ENCODE results near the gene P2RY6.

Gene P2RY6

GRCh38 chr11:73290536-73290935 lies 18.4 kb downstream of the P2RY6 start:
- H3K36me3 ChIP-seq (ENCODE audit: control insufficient read depth, insufficient read depth, low read length) = no peaks in the 10 kb centered on the region
- no peak for DNase-seq (ENCODE audit: low read depth, low spot score)
- no CpG with 5 or more reads among the region's 4 CpGs for WGBS (ENCODE audit: insufficient coverage, insufficient read length)
- no peaks in the 10 kb centered on the region for H3K9me3 ChIP-seq (ENCODE audit: control insufficient read depth, insufficient read depth, low read length)
- H3K4me3 ChIP-seq (ENCODE audit: low read length) = no peak overlapping the region
- H3K27ac ChIP-seq (ENCODE audit: low read length) = no peak overlapping the region
- peaks cover 3% of the 10 kb centered on the region; the same call in 1 of the 2 replicates for H3K4me1 ChIP-seq (ENCODE audit: control insufficient read depth, insufficient read depth, low read length)
- H3K27me3 ChIP-seq (ENCODE audit: control insufficient read depth, insufficient read depth, low read length) = no peaks in the 10 kb centered on the region

GRCh38 chr11:73291196-73291595 lies 19.1 kb downstream of the P2RY6 start:
- no peaks in the 10 kb centered on the region for H3K27me3 ChIP-seq (ENCODE audit: control insufficient read depth, insufficient read depth, low read length)
- no peak overlapping the region for H3K27ac ChIP-seq (ENCODE audit: low read length)
- H3K36me3 ChIP-seq (ENCODE audit: control insufficient read depth, insufficient read depth, low read length) = no peaks in the 10 kb centered on the region
- peaks cover 3% of the 10 kb centered on the region; the same call in 1 of the 2 replicates for H3K4me1 ChIP-seq (ENCODE audit: control insufficient read depth, insufficient read depth, low read length)
- no CpG with 5 or more reads among the region's 3 CpGs for WGBS (ENCODE audit: insufficient coverage, insufficient read length)
- DNase-seq (ENCODE audit: low read depth, low spot score) = no peak
- no peaks in the 10 kb centered on the region for H3K9me3 ChIP-seq (ENCODE audit: control insufficient read depth, insufficient read depth, low read length)
- no peak overlapping the region for H3K4me3 ChIP-seq (ENCODE audit: low read length)

- Histone ChIP-seq H3K4me3 (ENCODE audit: low read length) (no peak overlapping the region), H3K27me3 (ENCODE audit: control insufficient read depth, insufficient read depth, low read length) (no peaks in the 10 kb centered on the region), H3K36me3 (ENCODE audit: control insufficient read depth, insufficient read depth, low read length) (no peaks in the 10 kb centered on the region; the same call in 1 of the 2 replicates), H3K27ac (ENCODE audit: low read length) (no peak overlapping the region), H3K9me3 (ENCODE audit: control insufficient read depth, insufficient read depth, low read length) (no peaks in the 10 kb centered on the region), H3K4me1 (ENCODE audit: control insufficient read depth, insufficient read depth, low read length) (peaks cover 3% of the 10 kb centered on the region; the same call in 1 of the 2 replicates)
- WGBS (ENCODE audit: insufficient coverage, insufficient read length) = 100% methylated on average over 4 of the region's 12 CpGs
- no peak for DNase-seq (ENCODE audit: low read depth, low spot score)
Measured at GRCh38 chr11:73291781-73292524, 19.8 kb downstream of the P2RY6 start.

GRCh38 chr11:73292525-73292894 lies 20.4 kb downstream of the P2RY6 start:
- no CpG with 5 or more reads among the region's 5 CpGs for WGBS (ENCODE audit: insufficient coverage, insufficient read length)
- no peaks in the 10 kb centered on the region for H3K9me3 ChIP-seq (ENCODE audit: control insufficient read depth, insufficient read depth, low read length)

GRCh38 chr11:73293356-73293936 lies 21.3 kb downstream of the P2RY6 start:
- H3K4me1 ChIP-seq (ENCODE audit: control insufficient read depth, insufficient read depth, low read length) = peaks cover 3% of the 10 kb centered on the region; the same call in 1 of the 2 replicates
- H3K4me3 ChIP-seq (ENCODE audit: low read length) = no peak overlapping the region
- H3K27ac ChIP-seq (ENCODE audit: low read length) = no peak overlapping the region
- no peak for DNase-seq (ENCODE audit: low read depth, low spot score)
- H3K36me3 ChIP-seq (ENCODE audit: control insufficient read depth, insufficient read depth, low read length) = no peaks in the 10 kb centered on the region; the same call in 1 of the 2 replicates
- H3K27me3 ChIP-seq (ENCODE audit: control insufficient read depth, insufficient read depth, low read length) = no peaks in the 10 kb centered on the region
- no peaks in the 10 kb centered on the region for H3K9me3 ChIP-seq (ENCODE audit: control insufficient read depth, insufficient read depth, low read length)
- no CpG with 5 or more reads among the region's 4 CpGs for WGBS (ENCODE audit: insufficient coverage, insufficient read length)

More at GRCh38 chr11:73292525-73292894, 20.4 kb downstream of the P2RY6 start:
- no peaks in the 10 kb centered on the region; the same call in 1 of the 2 replicates for H3K36me3 ChIP-seq (ENCODE audit: control insufficient read depth, insufficient read depth, low read length)
- no peak overlapping the region for H3K27ac ChIP-seq (ENCODE audit: low read length)
- no peak for DNase-seq (ENCODE audit: low read depth, low spot score)
- no peaks in the 10 kb centered on the region for H3K27me3 ChIP-seq (ENCODE audit: control insufficient read depth, insufficient read depth, low read length)
- peaks cover 3% of the 10 kb centered on the region; the same call in 1 of the 2 replicates for H3K4me1 ChIP-seq (ENCODE audit: control insufficient read depth, insufficient read depth, low read length)
- H3K4me3 ChIP-seq (ENCODE audit: low read length) = no peak overlapping the region

- H3K4me3 ChIP-seq (ENCODE audit: low read length) = no peak overlapping the region
- no peak for DNase-seq (ENCODE audit: low read depth, low spot score)
- no peaks in the 10 kb centered on the region for H3K9me3 ChIP-seq (ENCODE audit: control insufficient read depth, insufficient read depth, low read length)
- peaks cover 1% of the 10 kb centered on the region; the same call in 1 of the 2 replicates for H3K4me1 ChIP-seq (ENCODE audit: control insufficient read depth, insufficient read depth, low read length)
- no peak overlapping the region for H3K27ac ChIP-seq (ENCODE audit: low read length)
- H3K27me3 ChIP-seq (ENCODE audit: control insufficient read depth, insufficient read depth, low read length) = no peaks in the 10 kb centered on the region
- no peaks in the 10 kb centered on the region; the same call in 1 of the 2 replicates for H3K36me3 ChIP-seq (ENCODE audit: control insufficient read depth, insufficient read depth, low read length)
Measured at GRCh38 chr11:73294604-73295003, 22.5 kb downstream of the P2RY6 start.

GRCh38 chr11:73295241-73295995 lies 23.3 kb downstream of the P2RY6 start:
- DNase-seq (ENCODE audit: low read depth, low spot score) = no peak
- H3K9me3 ChIP-seq (ENCODE audit: control insufficient read depth, insufficient read depth, low read length) = no peaks in the 10 kb centered on the region
- H3K27ac ChIP-seq (ENCODE audit: low read length) = no peak overlapping the region
- H3K36me3 ChIP-seq (ENCODE audit: control insufficient read depth, insufficient read depth, low read length) = no peaks in the 10 kb centered on the region; the same call in 1 of the 2 replicates
- WGBS (ENCODE audit: insufficient coverage, insufficient read length) = no CpG with 5 or more reads among the region's 12 CpGs
- peaks cover 1% of the 10 kb centered on the region; the same call in 1 of the 2 replicates for H3K4me1 ChIP-seq (ENCODE audit: control insufficient read depth, insufficient read depth, low read length)
- no peaks in the 10 kb centered on the region for H3K27me3 ChIP-seq (ENCODE audit: control insufficient read depth, insufficient read depth, low read length)
- no peak overlapping the region for H3K4me3 ChIP-seq (ENCODE audit: low read length)

GRCh38 chr11:73295996-73296318 lies 23.8 kb downstream of the P2RY6 start:
- Histone ChIP-seq H3K27me3 (ENCODE audit: control insufficient read depth, insufficient read depth, low read length) (no peaks in the 10 kb centered on the region), H3K9me3 (ENCODE audit: control insufficient read depth, insufficient read depth, low read length) (no peaks in the 10 kb centered on the region), H3K36me3 (ENCODE audit: control insufficient read depth, insufficient read depth, low read length) (no peaks in the 10 kb centered on the region; the same call in 1 of the 2 replicates), H3K4me3 (ENCODE audit: low read length) (no peak overlapping the region), H3K27ac (ENCODE audit: low read length) (no peak overlapping the region), H3K4me1 (ENCODE audit: control insufficient read depth, insufficient read depth, low read length) (peaks cover 1% of the 10 kb centered on the region; the same call in 1 of the 2 replicates)
- no CpG with 5 or more reads among the region's 3 CpGs for WGBS (ENCODE audit: insufficient coverage, insufficient read length)
- DNase-seq (ENCODE audit: low read depth, low spot score) = no peak

GRCh38 chr11:73296501-73297230 lies 24.5 kb downstream of the P2RY6 start:
- Histone ChIP-seq H3K4me3 (ENCODE audit: low read length) (no peak overlapping the region), H3K9me3 (ENCODE audit: control insufficient read depth, insufficient read depth, low read length) (no peaks in the 10 kb centered on the region), H3K4me1 (ENCODE audit: control insufficient read depth, insufficient read depth, low read length) (peaks cover 1% of the 10 kb centered on the region; the same call in 1 of the 2 replicates), H3K27me3 (ENCODE audit: control insufficient read depth, insufficient read depth, low read length) (no peaks in the 10 kb centered on the region), H3K27ac (ENCODE audit: low read length) (no peak overlapping the region), H3K36me3 (ENCODE audit: control insufficient read depth, insufficient read depth, low read length) (no peaks in the 10 kb centered on the region; the same call in 1 of the 2 replicates)
- no peak for DNase-seq (ENCODE audit: low read depth, low spot score)
- WGBS (ENCODE audit: insufficient coverage, insufficient read length) = no CpG with 5 or more reads among the region's 35 CpGs

GRCh38 chr11:73297231-73297590 lies 25.1 kb downstream of the P2RY6 start:
- no CpG with 5 or more reads among the region's 18 CpGs for WGBS (ENCODE audit: insufficient coverage, insufficient read length)
- Histone ChIP-seq H3K9me3 (ENCODE audit: control insufficient read depth, insufficient read depth, low read length) (no peaks in the 10 kb centered on the region), H3K4me3 (ENCODE audit: low read length) (no peak overlapping the region), H3K27me3 (ENCODE audit: control insufficient read depth, insufficient read depth, low read length) (no peaks in the 10 kb centered on the region), H3K36me3 (ENCODE audit: control insufficient read depth, insufficient read depth, low read length) (no peaks in the 10 kb centered on the region; the same call in 1 of the 2 replicates), H3K27ac (ENCODE audit: low read length) (no peak overlapping the region), H3K4me1 (ENCODE audit: control insufficient read depth, insufficient read depth, low read length) (peaks cover 1% of the 10 kb centered on the region; the same call in 1 of the 2 replicates)
- no peak for DNase-seq (ENCODE audit: low read depth, low spot score)

Measured in iPS DF 6.9 (cell line).